HG03135 (cell line): ENCODE results near the gene LHFPL6.
"Not testable (repeated sequence)": the region's sequence is repeated elsewhere in the genome, so short reads cannot be mapped to it uniquely, and the experiment has no call there.

Experiments used
- ATAC-seq: cut with Tn5 transposase; IDR thresholded peaks from one replicate; pipeline ENCODE4 v1.9.1; 2021; ENCODE audit warnings: mild to moderate bottlenecking, moderate library complexity; ENCODE audit not compliant: unreplicated experiment

The LHFPL6 gene

GRCh38 chr13:39363382-39363772 is 239.6 kb downstream of the LHFPL6 start:
- ATAC-seq, result no peak

GRCh38 chr13:39362652-39363381 is 240.2 kb downstream of the LHFPL6 start:
- ATAC-seq, result no peak

- no peak for ATAC-seq
Observed at GRCh38 chr13:39353988-39354387, 249.0 kb downstream of the LHFPL6 start.

DNA sequence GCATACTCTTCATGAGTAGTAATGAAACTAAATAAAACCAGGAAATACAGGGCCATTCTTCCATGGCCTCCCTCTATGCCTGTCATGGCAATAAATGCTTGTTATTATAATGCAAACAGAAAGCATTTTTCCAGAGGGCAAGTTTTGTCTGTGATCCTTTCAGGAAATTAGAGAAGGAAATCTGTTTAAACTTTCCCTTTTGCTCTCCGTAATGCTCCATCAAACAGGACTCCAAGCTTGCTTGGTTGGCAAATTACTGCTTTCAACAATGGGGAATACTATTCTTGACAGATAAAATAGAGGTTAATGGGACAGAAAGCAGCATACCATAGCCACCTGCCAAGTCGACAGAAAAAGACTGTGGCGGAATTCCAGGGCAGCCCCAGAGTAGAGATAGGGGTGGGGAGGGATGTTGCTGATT is 252.5 kb downstream of the LHFPL6 start:
- no peak for ATAC-seq

GRCh38 chr13:39349391-39349960 is 253.5 kb downstream of the LHFPL6 start:
- no peak for ATAC-seq

GRCh38 chr13:39347926-39348901 is 254.8 kb downstream of the LHFPL6 start:
- no peak for ATAC-seq

DNA sequence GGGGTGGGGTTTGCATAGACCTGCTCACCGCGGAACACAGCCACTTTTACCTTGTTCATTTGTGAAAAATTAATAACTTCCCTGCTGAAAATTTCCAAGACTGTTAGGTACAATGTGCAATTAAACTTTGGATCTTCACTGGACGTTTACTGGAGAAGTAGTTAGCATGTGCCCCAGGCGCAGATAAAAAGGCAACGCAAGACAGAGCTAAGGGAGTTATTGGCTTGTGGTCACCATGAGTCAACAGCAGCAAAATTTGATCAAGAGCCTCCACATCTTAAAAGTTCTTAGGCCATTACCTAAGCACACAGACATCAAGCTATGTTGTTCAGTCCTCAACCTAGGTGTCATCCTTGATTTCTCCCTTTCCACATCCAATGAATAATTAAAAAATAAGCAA is 257.0 kb downstream of the LHFPL6 start:
- no peak for ATAC-seq

DNA sequence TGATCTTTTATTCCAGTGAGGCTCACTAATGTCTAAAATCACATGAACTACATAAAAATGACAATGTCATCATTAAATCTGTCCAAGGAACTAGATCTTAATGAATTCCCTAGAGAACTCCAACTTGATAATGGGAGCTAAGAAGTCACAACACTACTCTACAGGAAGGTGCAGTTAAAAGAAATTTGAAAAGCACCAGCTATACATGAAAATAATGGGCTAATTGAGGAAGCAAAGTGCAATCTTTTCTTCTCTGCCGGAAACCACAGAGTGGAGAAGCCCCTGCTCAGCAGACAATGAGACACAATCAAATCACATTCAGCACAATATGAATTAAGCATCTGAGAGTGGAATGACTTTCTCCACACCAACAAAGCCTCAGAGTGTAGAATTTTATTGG is 261.7 kb downstream of the LHFPL6 start:
- ATAC-seq, result no peak

DNA sequence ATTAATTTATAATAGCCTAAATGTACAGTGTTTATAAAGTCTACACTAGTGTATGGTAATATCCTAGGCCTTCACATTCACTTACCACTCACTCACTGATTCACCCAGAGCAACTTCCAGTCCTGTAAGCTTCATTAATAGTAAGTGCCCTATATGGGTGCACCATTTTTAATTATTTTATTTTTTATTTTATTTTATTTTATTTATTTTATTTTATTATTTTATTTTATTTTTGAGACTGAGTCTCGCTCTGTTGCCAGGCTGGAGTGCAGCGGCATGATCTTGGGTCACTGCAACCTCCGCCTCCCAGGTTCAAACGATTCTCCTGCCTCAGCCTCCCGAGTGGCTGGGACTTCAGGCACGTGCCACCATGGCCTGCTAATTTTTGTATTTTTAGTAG is 264.9 kb downstream of the LHFPL6 start:
- ATAC-seq, result not testable (repeated sequence)

DNA sequence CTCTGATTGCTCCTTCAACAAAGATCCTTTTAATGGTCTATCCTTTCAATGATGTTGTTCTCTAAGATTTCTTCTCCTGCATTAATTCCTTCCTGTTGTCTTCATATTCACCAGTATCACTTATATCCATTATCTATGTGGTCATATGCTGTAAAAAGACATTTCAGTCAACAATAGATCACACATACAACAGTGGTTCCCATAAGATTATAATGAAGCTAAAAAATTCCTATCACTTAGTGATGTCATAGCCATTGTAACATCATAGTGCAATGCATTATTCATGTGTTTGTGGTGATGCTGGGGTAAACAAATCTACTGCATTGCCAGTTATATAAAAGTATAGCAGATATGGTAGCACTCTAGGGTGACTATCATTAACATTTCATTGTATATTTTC is 266.1 kb downstream of the LHFPL6 start:
- no peak for ATAC-seq

DNA sequence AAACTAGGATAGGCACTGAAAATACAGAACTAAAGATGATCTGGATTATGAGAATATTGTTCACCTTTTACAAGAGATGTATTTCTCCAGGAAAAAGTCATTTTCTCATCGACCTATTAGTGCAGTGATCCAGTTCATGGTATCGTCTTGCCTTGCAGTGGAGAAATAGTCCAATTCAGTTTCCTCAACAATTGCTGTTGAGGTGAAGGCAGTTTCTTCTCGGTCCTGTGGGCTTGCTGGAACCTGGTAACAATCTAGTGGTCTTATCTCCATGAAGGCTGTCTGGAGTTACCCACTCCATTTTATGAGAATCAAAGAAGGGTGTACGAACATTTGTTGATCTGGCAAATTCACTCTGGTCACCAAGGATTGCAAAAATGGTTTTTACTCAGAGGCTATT is 266.8 kb downstream of the LHFPL6 start:
- no peak for ATAC-seq

- no peak for ATAC-seq
Observed at GRCh38 chr13:39335721-39336120, 267.3 kb downstream of the LHFPL6 start.

- no peak for ATAC-seq
Observed at GRCh38 chr13:39330504-39330903, 272.5 kb downstream of the LHFPL6 start.

DNA sequence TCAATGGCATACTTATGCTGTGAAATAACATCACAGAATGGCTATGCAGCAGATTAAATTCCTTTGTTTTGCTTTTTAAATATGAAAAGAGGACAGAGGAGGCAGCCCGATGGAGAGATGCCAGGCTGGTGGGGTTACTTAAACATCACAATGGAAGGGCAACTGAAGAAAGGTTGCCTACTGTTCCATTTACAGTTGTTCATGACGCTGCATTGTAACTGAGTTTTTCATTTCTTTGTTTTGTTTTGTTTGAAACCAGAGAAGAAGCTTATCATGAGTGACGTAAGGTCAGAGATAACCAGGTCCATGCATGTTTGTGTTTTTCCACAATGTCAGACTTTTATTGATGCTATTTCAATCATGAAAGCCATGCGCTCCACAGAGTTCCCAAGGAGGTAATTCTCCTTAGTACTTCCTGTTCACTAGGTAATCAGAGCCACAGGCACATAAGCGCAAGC is 273.8 kb downstream of the LHFPL6 start:
- no peak for ATAC-seq

- no peak for ATAC-seq
Observed at GRCh38 chr13:39327172-39327479, 275.9 kb downstream of the LHFPL6 start.

DNA sequence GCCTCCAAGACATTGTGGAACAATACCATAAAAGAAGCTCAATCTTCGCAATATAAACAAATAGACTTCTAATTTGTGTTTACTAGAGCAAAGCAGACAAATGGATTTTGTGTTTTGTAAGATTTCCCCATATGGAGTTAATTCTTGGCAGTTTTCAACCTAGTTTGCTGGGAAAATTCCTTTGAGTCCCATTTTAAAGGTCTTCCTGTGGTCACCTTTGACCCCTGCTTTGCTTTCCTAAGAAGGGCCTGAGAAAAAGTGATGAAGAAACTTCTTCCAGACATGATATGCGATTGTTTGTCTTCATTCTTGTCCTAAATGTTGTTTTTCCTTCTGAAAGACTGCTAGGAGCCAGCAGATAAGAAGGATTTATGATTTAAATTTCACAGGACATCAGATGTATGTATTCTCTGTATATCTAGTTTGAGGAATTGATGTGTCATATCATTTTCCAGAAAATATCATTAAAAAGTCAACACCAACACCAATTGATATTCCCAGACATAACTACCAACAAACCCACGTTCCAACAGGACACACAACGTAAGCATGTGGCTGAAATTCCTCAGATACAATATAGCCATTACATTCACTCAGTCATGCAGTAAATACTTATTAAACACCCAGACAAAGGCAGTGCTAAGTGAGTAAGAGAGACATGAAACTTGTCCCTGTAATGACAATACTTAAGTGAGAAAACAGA is 276.4 kb downstream of the LHFPL6 start:
- no peak for ATAC-seq

DNA sequence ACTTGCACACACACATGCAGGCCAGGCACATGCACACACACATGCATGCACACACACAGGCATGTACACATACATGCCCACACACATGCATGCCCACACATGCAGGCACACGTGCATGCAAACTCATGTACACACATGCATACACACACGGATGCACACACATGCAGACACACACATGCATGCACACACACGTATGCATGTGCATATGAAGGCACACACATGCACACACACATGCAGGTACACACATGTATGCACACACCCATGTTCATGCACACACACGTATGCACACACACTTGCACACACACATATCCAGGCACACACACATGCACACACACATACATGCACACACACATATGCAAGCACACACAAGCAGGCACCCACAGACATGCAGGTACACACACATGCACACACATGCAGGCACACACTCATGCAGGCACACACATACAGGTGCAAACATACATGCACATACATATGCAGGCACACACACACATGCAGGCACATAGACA is 278.1 kb downstream of the LHFPL6 start:
- ATAC-seq, result no peak

- no peak for ATAC-seq
Observed at GRCh38 chr13:39322836-39323585, 280.0 kb downstream of the LHFPL6 start.

DNA sequence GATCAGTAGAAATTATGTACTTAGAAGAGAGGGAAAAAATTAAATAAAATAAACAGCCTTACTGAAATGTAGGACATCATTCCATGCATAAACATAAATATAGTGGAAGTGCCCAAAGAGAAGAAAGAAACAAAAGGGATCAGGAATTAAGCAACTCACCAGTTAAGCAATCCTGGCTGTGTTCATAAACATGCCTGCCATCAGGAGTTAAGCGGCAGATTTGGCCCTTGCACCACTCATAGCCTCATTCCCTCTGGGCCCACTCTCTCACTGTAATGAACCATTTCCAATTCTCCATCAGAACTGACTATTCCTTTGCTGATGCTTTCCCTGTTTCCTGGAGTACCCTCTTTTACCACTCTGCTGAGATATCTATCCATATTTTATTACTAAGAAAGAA is 281.4 kb downstream of the LHFPL6 start:
- no peak for ATAC-seq

GRCh38 chr13:39318161-39318560 is 284.8 kb downstream of the LHFPL6 start:
- ATAC-seq, result no peak
